ENCODE data around the gene CHIA. TPM values are rescaled to one million over a fixed set of nuclear protein-coding genes. Genes with fewer than 3 reads are reported as not detected.

The CHIA gene
- total and polyA plus RNA-seq, 2 of the 13 experiments (the other 11 are each of a cell fraction or from before 2014, with no cell fraction given): not detected

DNA sequence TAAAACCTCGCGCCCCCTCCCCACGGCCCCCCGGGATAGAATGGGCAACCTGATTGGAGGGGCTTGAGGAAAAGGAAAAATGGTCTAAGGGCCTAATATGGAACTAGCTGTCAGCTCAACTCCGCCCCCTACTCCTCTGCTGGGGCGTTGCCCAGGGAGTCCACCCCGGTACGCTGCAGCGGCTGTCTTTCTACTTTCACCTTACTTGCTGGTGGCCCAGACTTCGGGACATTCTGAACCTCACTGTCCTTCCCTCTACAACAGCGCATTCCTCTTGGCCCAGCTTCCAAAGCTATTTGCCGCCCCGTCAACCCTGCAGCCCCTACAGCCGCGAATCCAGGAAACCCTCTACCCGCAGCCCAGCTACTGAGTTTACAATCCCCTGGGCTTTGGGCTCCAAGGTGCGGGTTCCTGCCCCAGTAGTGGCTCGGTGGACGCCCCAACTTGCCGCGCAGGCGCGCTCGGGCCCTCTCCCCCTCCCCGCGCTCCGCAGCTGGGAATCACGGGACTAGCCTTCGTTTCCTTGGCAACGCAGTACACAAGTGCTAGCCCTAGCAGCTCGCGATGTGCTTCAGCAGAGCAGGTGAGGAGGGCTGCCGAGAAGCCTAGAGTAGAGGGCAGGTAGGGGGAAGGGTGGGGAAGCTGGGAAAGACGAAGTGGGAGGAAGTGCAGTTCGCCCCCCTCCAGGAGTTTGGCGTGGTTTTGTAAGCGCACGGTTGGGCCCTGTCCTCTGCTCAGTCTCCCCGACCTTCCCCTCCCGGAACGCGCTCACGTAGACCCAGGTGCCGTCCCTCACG is 55.6 kb downstream of the CHIA start (continued):
- no peak for TF ChIP-seq KAT8 (CRISPR knock-in tag; IDR thresholded peaks at IDR 0.05)
- no peak for TF ChIP-seq POGZ (CRISPR knock-in tag; IDR thresholded peaks at IDR 0.05)
- TF ChIP-seq SSRP1 (CRISPR knock-in tag; IDR thresholded peaks at IDR 0.05): no peak
- no peak for TF ChIP-seq NR3C1 (CRISPR knock-in tag; IDR thresholded peaks at IDR 0.05)
- TF ChIP-seq, protein P1, sequence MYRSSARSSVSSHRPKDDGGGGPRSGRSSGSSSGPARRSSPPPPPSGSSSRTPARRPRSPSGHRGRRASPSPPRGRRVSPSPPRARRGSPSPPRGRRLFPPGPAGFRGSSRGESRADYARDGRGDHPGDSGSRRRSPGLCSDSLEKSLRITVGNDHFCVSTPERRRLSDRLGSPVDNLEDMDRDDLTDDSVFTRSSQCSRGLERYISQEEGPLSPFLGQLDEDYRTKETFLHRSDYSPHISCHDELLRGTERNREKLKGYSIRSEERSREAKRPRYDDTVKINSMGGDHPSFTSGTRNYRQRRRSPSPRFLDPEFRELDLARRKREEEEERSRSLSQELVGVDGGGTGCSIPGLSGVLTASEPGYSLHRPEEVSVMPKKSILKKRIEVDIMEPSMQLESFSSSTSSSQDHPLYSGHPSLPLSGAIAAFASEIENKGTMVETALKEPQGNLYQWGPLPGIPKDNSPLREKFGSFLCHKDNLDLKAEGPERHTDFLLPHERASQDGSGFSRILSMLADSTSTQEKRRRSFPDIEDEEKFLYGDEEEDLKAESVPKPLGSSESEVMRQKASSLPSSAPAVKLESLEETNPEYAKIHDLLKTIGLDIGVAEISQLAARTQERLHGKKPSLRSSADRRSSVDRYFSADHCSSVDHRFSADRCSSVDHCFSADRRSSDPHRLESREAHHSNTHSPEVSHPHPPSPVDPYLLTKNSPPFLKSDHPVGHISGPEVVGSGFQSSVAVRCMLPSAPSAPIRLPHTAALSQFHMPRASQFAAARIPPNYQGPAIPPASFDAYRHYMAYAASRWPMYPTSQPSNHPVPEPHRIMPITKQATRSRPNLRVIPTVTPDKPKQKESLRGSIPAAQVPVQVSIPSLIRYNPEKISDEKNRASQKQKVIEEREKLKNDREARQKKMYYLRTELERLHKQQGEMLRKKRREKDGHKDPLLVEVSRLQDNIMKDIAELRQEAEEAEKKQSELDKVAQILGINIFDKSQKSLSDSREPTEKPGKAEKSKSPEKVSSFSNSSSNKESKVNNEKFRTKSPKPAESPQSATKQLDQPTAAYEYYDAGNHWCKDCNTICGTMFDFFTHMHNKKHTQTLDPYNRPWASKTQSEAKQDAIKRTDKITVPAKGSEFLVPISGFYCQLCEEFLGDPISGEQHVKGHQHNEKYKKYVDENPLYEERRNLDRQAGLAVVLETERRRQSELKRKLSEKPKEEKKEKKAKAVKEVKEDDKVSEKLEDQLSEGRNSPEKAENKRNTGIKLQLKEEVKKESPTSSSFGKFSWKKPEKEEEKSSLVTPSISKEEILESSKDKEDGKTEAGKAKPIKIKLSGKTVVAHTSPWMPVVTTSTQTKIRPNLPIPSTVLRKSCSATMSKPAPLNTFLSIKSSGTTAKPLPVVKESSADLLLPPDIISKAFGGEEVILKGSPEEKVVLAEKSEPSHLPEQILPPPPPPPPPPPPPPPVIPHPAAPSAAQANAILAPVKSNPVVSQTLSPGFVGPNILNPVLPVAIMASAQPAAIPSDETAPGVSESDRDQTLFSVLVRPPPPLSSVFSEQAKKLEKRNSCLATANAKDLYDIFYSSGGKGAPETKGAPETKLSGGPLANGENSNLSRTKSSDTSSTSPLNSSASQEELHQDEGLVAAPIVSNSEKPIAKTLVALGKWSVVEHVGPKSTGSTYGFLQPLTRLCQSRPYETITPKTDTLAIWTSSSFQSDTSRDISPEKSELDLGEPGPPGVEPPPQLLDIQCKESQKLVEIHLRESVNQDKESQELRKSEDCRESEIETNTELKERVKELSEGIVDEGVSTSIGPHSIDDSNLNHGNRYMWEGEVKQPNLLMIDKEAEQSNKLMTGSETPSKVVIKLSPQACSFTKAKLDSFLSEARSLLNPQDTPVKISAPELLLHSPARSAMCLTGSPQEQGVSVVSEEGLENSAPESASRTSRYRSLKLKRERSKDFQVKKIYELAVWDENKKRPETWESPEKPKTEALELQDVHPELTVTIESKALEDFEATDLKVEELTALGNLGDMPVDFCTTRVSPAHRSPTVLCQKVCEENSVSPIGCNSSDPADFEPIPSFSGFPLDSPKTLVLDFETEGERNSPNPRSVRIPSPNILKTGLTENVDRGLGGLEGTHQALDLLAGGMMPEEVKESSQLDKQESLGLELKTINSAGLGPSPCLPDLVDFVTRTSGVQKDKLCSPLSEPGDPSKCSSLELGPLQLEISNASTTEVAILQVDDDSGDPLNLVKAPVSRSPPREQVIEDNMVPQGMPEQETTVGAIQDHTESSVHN (CRISPR knock-in tag; IDR thresholded peaks at IDR 0.05): no peak
- no peak for TF ChIP-seq HIC2 (CRISPR knock-in tag; IDR thresholded peaks at IDR 0.05; ENCODE audit: low read depth)
- TF ChIP-seq NRL (CRISPR knock-in tag; IDR thresholded peaks at IDR 0.05; ENCODE audit: borderline replicate concordance): 0 out of 2 replicates have a peak, but pooled peaks have one; percentile 57
- TF ChIP-seq ZFY (CRISPR knock-in tag; IDR thresholded peaks at IDR 0.05): peak; percentile 57; the same call in 1 of the 2 replicates
- no peak for TF ChIP-seq ZBTB1 (CRISPR knock-in tag; IDR thresholded peaks at IDR 0.05; ENCODE audit: borderline replicate concordance)
- no peak for TF ChIP-seq ETV6 (CRISPR knock-in tag; conservative IDR thresholded peaks at IDR 0.05)
- no peak for TF ChIP-seq DZIP1 (CRISPR knock-in tag; IDR thresholded peaks at IDR 0.05)
- peak; percentile 70; the same call in 1 of the 2 replicates for TF ChIP-seq NFKB2 (CRISPR knock-in tag; IDR thresholded peaks at IDR 0.05; ENCODE audit: borderline replicate concordance)
- TF ChIP-seq KDM3A (CRISPR knock-in tag; IDR thresholded peaks at IDR 0.05; ENCODE audit: low read depth): 0 out of 2 replicates have a peak, but pooled peaks have one; percentile 28
- no peak for TF ChIP-seq FOXO1 (CRISPR knock-in tag; IDR thresholded peaks at IDR 0.05)
- TF ChIP-seq PHF8 (CRISPR knock-in tag; IDR thresholded peaks at IDR 0.05): peak; percentile 57; the same call in 1 of the 2 replicates

All from HepG2 (cell line).